LNCAP (cell line): Measurements from ENCODE around the gene VDR.

Experiments
- TF ChIP-seq, protein P1 (sequence below): fragments of 450-650 bp; IDR thresholded peaks from 2 replicates; pipeline ENCODE4 v1.5.1; 2017; ENCODE audit warnings: mild to moderate bottlenecking

The VDR gene

DNA sequence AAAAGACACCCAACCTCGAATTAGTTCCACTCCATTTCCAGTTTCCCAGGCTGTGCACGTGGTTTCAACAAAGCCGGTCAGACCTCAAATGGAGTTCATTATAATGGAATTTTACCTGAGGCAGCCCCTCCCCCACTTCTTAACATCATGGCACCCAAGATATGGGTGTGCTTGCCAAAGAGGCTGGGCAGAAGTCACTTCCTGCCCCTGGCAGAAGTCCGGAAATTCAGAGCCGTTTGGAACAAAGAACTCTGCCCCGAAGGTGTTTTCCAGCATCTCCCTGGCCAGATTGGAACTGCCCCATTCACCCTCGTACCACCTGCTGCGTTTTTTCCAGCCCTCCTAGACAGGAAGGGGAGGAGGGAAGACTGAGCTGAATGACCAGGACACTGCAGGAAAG, 8.2 kb downstream of the VDR start:
- TF ChIP-seq, protein P1, sequence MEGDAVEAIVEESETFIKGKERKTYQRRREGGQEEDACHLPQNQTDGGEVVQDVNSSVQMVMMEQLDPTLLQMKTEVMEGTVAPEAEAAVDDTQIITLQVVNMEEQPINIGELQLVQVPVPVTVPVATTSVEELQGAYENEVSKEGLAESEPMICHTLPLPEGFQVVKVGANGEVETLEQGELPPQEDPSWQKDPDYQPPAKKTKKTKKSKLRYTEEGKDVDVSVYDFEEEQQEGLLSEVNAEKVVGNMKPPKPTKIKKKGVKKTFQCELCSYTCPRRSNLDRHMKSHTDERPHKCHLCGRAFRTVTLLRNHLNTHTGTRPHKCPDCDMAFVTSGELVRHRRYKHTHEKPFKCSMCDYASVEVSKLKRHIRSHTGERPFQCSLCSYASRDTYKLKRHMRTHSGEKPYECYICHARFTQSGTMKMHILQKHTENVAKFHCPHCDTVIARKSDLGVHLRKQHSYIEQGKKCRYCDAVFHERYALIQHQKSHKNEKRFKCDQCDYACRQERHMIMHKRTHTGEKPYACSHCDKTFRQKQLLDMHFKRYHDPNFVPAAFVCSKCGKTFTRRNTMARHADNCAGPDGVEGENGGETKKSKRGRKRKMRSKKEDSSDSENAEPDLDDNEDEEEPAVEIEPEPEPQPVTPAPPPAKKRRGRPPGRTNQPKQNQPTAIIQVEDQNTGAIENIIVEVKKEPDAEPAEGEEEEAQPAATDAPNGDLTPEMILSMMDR, result no peak

DNA sequence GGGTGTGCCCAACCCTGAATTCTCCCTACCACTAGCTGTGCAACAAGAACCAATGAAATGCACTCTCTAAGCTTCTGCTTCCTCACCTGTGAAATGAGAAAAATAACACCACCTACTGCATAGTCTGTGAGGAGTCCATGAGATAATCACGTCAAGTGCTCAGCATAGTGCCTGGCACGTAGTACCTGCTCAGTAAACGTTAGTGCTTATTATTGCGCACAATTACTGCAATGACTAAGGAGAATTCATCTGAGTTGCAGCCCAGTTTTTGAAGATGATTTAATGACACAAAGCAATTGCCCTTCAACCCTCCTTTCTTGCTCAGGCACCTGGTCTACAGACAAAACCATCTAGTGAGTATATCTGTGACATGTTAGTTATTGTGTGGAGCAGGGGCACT, 8.8 kb downstream of the VDR start:
- TF ChIP-seq, protein P1, result no peak

DNA sequence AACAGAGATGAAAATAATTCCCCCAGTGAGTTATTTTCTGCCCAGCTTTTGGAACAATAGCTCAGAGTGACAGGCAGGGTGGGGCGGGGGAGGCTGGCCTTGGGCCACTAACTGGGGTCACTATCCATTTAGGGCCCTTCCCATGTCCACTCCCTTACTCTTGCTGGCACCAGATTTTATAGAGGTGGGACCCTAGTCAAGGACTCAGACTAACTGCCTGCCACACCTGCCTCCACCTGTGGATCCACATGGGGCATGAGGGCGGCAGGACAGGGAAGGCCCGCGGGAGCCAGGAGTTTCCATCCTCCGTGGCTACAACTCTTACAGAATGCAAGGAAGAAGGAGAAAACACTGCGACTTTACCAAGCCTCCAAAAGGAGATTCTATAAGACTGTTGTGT, 10.1 kb downstream of the VDR start:
- TF ChIP-seq, protein P1, result no peak

DNA sequence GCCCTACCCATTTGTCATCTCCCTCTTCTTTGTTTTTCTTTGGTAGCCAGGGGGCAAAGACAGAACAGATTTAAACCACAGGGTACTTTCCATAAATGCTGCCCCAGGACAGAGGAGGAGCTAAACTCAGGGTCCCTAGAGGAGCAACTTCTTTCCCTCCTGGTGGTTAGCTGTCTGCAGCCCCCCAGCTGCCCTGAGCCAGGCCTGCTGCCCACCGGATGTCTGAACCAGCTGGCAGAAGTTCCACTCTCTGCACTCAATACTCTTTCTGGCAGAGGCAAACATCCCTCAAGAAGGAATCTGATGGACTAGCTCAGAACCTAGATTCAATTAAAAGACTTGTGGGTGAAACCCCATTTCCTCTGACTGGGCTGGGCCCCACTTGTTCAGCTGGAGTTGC, 10.7 kb downstream of the VDR start:
- TF ChIP-seq, protein P1, result no peak

DNA sequence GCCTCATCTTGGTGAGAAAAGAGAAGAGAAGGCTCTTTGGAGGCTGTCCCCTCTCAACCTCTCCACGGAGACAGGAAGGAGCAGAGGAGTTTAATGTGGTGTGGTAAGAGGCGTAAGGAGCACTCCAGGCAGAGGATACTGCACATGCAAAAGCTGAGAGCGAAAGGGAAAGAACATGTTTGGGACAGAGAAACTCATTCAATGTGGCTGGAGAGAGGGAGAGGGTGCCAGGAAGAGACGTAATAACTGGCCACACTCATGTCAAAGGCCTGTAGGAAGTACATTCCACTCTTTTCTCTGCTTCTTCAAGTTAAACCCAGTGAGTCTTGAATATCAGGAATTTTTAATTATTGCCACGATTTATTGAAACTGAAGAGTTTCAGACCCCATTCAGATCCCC, 12.0 kb downstream of the VDR start:
- TF ChIP-seq, protein P1, result no peak

DNA sequence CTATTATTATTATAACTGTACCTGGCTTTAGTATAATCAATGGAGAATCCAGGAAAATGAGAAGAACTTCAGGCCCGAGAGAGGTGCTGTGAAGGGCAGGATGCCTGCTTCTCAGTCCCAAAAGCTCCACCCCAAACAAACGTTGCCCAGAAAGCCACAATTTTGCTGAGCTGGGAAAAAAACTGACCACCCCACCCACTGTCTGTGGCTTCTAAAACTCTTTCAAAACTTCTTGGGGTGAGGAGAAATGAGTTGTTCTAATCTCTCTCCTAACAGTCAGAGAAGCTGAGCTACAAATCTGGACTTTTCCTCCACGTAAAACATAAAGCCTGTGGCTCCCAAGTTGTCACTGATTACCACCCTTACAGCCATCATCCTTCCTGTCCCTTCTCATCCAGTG, 13.4 kb downstream of the VDR start:
- TF ChIP-seq, protein P1, result no peak

DNA sequence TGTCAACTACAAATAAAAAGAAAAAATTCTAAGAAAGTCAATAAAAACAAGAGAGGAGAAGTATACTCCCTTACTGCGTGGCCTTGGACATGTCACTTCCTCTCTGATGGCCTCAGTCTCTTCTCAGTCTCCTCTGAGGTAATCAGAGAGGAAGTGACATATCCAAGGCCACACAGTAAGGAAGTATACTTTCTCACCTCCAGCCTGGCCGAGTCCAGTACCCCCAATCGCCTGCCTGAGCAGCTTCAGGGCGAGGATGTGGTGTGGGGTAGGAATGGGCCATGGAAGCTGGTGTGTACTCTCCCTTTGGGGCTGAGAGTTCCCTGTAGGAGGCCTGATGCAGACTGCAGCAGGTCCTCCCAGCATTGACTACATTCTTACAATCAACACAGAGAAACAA, 15.8 kb downstream of the VDR start:
- TF ChIP-seq, protein P1, result no peak

DNA sequence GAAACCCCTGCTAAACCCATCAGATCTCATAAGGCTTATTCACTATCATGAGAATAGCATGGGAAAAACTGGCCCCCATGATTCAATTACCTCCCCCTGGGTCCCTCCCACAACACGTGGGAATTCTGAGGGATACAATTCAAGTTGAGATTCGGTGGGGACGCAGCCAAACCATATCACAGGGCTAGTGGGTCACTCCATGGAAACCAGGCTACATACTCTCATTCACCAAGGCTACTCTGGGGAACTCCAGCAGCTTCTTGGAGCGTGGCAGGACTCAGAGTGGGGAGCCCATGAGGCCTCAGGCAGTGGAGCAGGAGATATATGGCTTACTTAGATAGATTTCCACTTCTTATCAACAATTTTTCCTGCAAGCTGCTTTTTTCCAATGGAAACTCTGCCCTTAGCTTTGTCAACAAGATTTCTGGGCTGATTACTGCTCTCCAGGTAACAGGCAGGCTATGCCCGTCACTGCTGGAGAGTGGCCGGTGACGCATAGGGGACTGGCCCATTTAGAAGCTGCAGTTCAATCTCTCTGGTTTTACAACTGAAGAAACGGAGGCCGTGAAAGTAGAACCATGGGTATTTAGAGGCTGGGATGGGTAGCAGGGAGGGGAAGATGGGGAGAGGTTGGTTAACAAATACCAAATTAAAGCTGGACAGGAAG, 16.5 kb downstream of the VDR start:
- TF ChIP-seq, protein P1, result no peak
